Ovary (tissue), 9 donors: ENCODE measurements around the gene NTRK2. TPM values are rescaled to one million over a fixed set of nuclear protein-coding genes. Genes with fewer than 3 reads are reported as not detected.

Source experiments
- DNase-seq, 5 donors: peaks; one replicate each; pipeline ENCODE4 v3.0.0-alpha.2; 2019 to 2020
- H3K27ac ChIP-seq, 2 donors: fragments of 200-600 bp; one replicate each; pipeline versions ENCODE4 v1.5.1 to v1.8.0; 2019 to 2022
- H3K27me3 ChIP-seq: fragments of 200-600 bp; one replicate; pipeline ENCODE4 v1.8.0; 2022
- H3K36me3 ChIP-seq: fragments of 200-600 bp; sonication (generic); one replicate; pipeline ENCODE4 v1.5.1; 2019
- H3K4me1 ChIP-seq: one replicate; pipeline ENCODE4 v1.8.1; 2013; ENCODE audit warnings: mild to moderate bottlenecking, moderate library complexity; ENCODE audit not compliant: insufficient read depth
- H3K4me3 ChIP-seq: fragments of 200-600 bp; sonication (generic); one replicate; pipeline ENCODE4 v1.5.1; 2017
- H3K9me3 ChIP-seq, 2 donors: fragments of 200-600 bp in 1 of 2; sonication (generic) in 1 of 2; one replicate each; pipeline versions ENCODE4 v1.5.1 to v1.8.1; 2013 to 2019; ENCODE audit warnings: mild to moderate bottlenecking in 1 of 2, moderate library complexity in 1 of 2
- EP300 ChIP-seq: sonication (generic); formaldehyde crosslinking; IDR thresholded peaks from one replicate; pipeline ENCODE4 v1.6.1; 2017; ENCODE audit warnings: antibody characterized with exemption
- POLR2A ChIP-seq: fragments of 450-650 bp; IDR thresholded peaks from one replicate; pipeline ENCODE4 v1.6.1; 2017; ENCODE audit warnings: antibody characterized with exemption, mild to moderate bottlenecking, moderate library complexity
- WGBS, 3 donors: extraction: QIAGEN DNeasy Blood & Tissue Kit in 1 of 3; methylation state at CpG; one replicate each; pipeline versions ENCODE4 v1.1.5 to v1.1.7; 2013 to 2017; 5-methylcytosine and 5-hydroxymethylcytosine counted together
- intact Hi-C, 4 donors: fragments of 100-400 bp; cut with DNase I; formaldehyde crosslinking; loops; one replicate each; pipeline versions ENCODE4 v1.11.0 to v1.15.1; 2022 to 2023
- polyA plus RNA-seq, 2 donors: library from polyadenylated mRNA; stranded (reverse); fragments of 200-250 nt in 1 of 2; fragments of 350-450 nt in 1 of 2; fragmentation: Illumina TruSeq in 1 of 2; extraction: RNeasy Lipid Tissue Mini Kit (QIAGEN cat#74804) in 1 of 2; gene quantifications; one replicate each; pipeline ENCODE4 v1.2.3, GENCODE V29; 2013 to 2014
- total RNA-seq, 7 donors: library from RNA; depleted of rRNA in 2 of 7; stranded (reverse); fragments of >200 nt in 2 of 7; fragmentation: NEBNext Ultra II Directional in 3 of 7; extraction: Animal tissue kit (Norgen Biotek cat#: 25700) in 3 of 7; gene quantifications; one replicate each; pipeline versions ENCODE4 v1.1.0 to v1.2.4, GENCODE V29; 2016 to 2023
- TF ChIP-seq, protein P1 (sequence below), 3 donors: fragments of 450-650 bp in 2 of 3; fragments of 200-600 bp in 1 of 3; IDR thresholded peaks; one replicate each; pipeline versions ENCODE4 v1.5.1 to v1.8.0; 2016 to 2022; ENCODE audit warnings: antibody characterized with exemption in 3 of 3, mild to moderate bottlenecking in 1 of 3
- donor health status: DM: no; HTN: no; CAD: no; lungs with moderate emphysema.
- donor health status: DM: no; HTN: no; CAD: no.
- donor health status: Bipolar disorder and iron deficiency.
- donor health status: DM: yes; HTN: yes; CAD: no.
- donor health status: DM: no; HTN: no; CAD: no.
- donor health status: DM: yes; HTN: yes; CAD: no.

NTRK2 gene
- total and polyA plus RNA-seq, 9 donors: 6.4 to 31.1 (median 10.8) TPM

DNA sequence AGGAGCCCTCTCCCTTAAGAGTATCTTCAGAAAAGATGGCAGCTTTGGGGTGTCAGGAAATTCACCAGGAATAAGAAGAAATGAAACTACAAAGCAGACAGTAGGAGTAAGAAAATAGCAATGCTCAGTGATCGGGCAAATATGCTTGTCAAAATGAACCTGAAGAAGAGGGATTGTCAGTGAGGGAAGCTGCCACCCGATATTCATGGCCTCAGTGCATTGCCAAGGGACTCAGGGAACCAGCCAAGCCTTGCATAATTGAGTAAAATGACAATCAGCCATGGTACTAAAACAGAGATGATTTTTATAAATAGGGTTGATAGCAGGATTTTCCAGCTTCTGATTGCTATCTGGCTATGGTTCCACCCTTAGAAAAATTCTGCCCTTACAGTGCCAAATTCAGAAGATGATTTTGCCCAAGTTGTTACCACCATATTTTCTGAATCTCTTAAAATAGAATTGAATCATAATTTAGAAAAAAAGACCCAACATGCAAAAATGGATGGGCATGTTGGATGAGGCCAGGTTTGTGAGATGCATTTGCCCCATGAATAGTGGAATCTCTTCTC is 274.0 kb downstream of the NTRK2 start:
- 79 to 90% (median 87%) methylated on average over 2 of the region's 2 CpGs for WGBS, 3 donors
- H3K9me3 ChIP-seq: no peaks in the 10 kb centered on the region
- H3K4me1 ChIP-seq: no peaks in the 10 kb centered on the region
- TF ChIP-seq EP300: no peak
- no peak for TF ChIP-seq POLR2A
- TF ChIP-seq, protein P1, sequence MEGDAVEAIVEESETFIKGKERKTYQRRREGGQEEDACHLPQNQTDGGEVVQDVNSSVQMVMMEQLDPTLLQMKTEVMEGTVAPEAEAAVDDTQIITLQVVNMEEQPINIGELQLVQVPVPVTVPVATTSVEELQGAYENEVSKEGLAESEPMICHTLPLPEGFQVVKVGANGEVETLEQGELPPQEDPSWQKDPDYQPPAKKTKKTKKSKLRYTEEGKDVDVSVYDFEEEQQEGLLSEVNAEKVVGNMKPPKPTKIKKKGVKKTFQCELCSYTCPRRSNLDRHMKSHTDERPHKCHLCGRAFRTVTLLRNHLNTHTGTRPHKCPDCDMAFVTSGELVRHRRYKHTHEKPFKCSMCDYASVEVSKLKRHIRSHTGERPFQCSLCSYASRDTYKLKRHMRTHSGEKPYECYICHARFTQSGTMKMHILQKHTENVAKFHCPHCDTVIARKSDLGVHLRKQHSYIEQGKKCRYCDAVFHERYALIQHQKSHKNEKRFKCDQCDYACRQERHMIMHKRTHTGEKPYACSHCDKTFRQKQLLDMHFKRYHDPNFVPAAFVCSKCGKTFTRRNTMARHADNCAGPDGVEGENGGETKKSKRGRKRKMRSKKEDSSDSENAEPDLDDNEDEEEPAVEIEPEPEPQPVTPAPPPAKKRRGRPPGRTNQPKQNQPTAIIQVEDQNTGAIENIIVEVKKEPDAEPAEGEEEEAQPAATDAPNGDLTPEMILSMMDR (IDR thresholded peaks at IDR 0.05): no peak
- H3K36me3 ChIP-seq: no peaks in the 10 kb centered on the region
- intact Hi-C loops: no loop called here
- no peak for DNase-seq
- no peaks in the 10 kb centered on the region for H3K27me3 ChIP-seq
- H3K4me3 ChIP-seq: no peak overlapping the region
- H3K27ac ChIP-seq: no peak overlapping the region

DNA sequence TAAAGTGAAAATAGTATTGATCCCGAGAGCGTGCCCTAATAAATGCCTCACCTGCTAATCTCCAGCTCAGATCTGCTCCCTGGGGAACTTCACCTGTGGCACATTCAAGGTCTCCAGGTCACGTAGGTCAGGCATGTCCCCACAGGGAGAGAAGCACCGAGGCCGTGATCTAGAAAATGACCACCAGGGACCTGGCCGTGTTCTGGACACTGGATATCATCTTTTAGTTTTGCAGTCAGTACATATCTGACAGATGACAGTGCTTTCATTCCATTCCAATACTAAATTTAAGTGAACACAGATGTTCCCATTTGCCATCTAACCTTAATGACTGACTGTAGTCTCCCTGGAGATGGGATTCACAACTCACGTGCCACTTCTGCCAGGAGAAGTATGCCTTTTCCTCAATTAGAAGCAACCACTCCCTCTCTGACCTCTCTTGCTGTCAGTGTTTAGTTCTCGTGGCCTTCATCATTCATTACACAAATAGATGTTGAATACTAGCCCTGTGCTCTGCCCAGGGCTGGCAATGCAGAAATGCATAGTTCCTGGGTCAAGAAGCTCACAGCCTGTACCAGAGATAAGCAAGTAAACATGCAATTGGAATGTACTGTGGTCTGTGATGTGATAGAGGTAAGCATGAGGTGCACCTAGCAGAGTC is 276.5 kb downstream of the NTRK2 start:
- Histone ChIP-seq H3K27ac (no peak overlapping the region), H3K4me1 (no peaks in the 10 kb centered on the region), H3K9me3 (no peaks in the 10 kb centered on the region), H3K36me3 (no peaks in the 10 kb centered on the region), H3K4me3 (no peak overlapping the region), H3K27me3 (no peaks in the 10 kb centered on the region)
- DNase-seq: no peak
- TF ChIP-seq, protein P1 (IDR thresholded peaks at IDR 0.05): no peak
- no peak for TF ChIP-seq EP300
- no peak for TF ChIP-seq POLR2A
- 77 to 79% (median 77%) methylated on average over 8 of the region's 8 CpGs for WGBS, 3 donors
- intact Hi-C loops: no loop called here

DNA sequence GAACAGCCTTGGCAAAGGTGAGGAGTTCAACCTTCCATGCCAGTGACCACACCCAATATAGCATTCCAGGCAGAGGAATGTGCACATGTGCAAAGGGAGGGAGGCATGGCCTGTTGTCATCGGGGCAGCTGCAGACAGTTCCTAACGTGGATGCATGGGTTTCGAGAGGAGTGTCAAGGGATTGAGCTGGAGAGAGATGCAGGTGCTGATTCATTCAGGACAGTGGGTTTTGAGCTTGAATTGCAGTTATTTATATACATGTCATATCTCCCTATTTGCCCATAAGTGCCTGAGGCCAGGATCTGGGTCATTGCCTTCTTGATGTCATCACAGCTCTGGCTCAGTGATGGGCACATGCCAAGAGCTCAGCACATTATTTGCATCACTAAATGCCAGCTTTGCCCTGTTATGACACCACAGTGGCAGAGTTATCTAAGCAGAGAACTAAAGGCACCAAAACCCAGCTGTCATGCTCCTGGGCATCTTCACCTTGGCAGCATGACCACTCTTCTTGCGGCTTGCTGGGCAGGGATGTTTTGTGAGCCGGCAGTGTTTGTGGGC is 278.0 kb downstream of the NTRK2 start:
- no peak overlapping the region for H3K4me3 ChIP-seq
- no peaks in the 10 kb centered on the region for H3K27me3 ChIP-seq
- WGBS, 3 donors: 87 to 90% (median 89%) methylated on average over 5 of the region's 5 CpGs
- no peaks in the 10 kb centered on the region for H3K9me3 ChIP-seq
- H3K4me1 ChIP-seq: no peaks in the 10 kb centered on the region
- no peak for DNase-seq
- TF ChIP-seq, protein P1 (IDR thresholded peaks at IDR 0.05): no peak
- no peak for TF ChIP-seq EP300
- H3K36me3 ChIP-seq: no peaks in the 10 kb centered on the region
- no peak overlapping the region for H3K27ac ChIP-seq
- intact Hi-C loops: no loop called here

DNA sequence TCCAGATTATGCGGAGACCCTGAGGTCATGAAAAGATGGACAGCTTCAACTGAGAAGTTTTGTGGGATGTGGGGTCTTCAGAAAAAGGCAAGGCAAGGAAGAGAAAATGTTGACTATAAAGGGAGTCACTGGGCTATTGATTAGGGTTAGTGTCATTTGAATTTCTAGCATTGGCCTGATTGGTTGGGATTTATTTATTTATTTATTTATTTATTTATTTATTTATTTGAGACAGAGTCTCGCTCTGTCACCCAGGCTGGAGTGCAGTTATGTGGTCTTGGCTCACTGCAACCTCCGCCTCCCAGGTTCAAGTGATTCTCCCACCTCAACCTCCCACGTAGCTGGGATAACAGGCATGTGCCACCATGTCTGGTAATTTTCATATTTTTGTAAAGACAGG is 279.7 kb downstream of the NTRK2 start:
- no peak for DNase-seq
- 94 to 99% (median 96%) methylated on average over 4 of the region's 4 CpGs for WGBS, 3 donors
- H3K27me3 ChIP-seq: no peaks in the 10 kb centered on the region
- no peaks in the 10 kb centered on the region for H3K4me1 ChIP-seq
- no peak overlapping the region for H3K4me3 ChIP-seq
- no peaks in the 10 kb centered on the region for H3K9me3 ChIP-seq
- no peak overlapping the region for H3K27ac ChIP-seq
- no peaks in the 10 kb centered on the region for H3K36me3 ChIP-seq
- no peak for TF ChIP-seq EP300
- TF ChIP-seq, protein P1 (IDR thresholded peaks at IDR 0.05): no peak
- no peak for TF ChIP-seq POLR2A
- intact Hi-C loops: no loop called here
